HepG2 (cell line): Measurements from ENCODE around the gene SARS2. TPM values are rescaled to one million over a fixed set of nuclear protein-coding genes. Genes with fewer than 3 reads are reported as not detected.

ENCODE experiments used
- BRF2 ChIP-seq: sonication (generic); formaldehyde crosslinking; IDR thresholded peaks from 2 replicates; pipeline ENCODE4 v1.8.1; 2022; ENCODE audit warnings: mild to moderate bottlenecking, missing genetic modification reagents
- RERE ChIP-seq: IDR thresholded peaks from 2 replicates; pipeline ENCODE4 v1.6.1; 2016; ENCODE audit warnings: low read depth, missing genetic modification reagents, missing compliant biosample characterization
- SMAD3 ChIP-seq: sonication (generic); formaldehyde crosslinking; IDR thresholded peaks from 2 replicates; pipeline ENCODE4 v1.4.0; 2020; ENCODE audit warnings: missing genetic modification reagents
- ZFP82 ChIP-seq: sonication (generic); formaldehyde crosslinking; IDR thresholded peaks from 2 replicates; pipeline ENCODE4 v1.5.1; 2020; ENCODE audit warnings: mild to moderate bottlenecking, missing genetic modification reagents, borderline replicate concordance
- ZFX ChIP-seq: sonication (generic); formaldehyde crosslinking; IDR thresholded peaks from 2 replicates; pipeline ENCODE4 v1.4.0; 2020; ENCODE audit warnings: mild to moderate bottlenecking, low read depth, missing genetic modification reagents, moderate library complexity
- ZNF615 ChIP-seq: sonication (generic); formaldehyde crosslinking; IDR thresholded peaks from 2 replicates; pipeline ENCODE4 v1.5.0; 2020; ENCODE audit warnings: mild to moderate bottlenecking, missing genetic modification reagents, borderline replicate concordance
- ZNF687 ChIP-seq: sonication (generic); formaldehyde crosslinking; IDR thresholded peaks from 2 replicates; pipeline ENCODE4 v1.5.1; 2020; ENCODE audit warnings: mild to moderate bottlenecking, missing genetic modification reagents, moderate library complexity
- polyA plus RNA-seq, 8 experiments: library from polyadenylated mRNA; depleted of rRNA in 3 of 8; stranded (reverse) in 7 of 8; unstranded in 1 of 8; fragments of >200 nt; fragmentation: Illumina TruSeq in 4 of 8; extraction: Trizol in 4 of 8; gene quantifications; 2 replicates each; pipeline versions ENCODE4 v1.2.1 to v1.2.3, GENCODE V29; 2011 to 2016; ENCODE audit warnings: low read depth in 4 of 8, missing spikeins in 1 of 8, mixed read lengths in 1 of 8; ENCODE audit not compliant: insufficient read depth in 1 of 8
- total RNA-seq, 5 experiments: library from RNA; depleted of rRNA; stranded (reverse); fragments of >200 nt; fragmentation: Illumina TruSeq; extraction: Trizol; gene quantifications; 2 replicates each; pipeline ENCODE4 v1.2.3, GENCODE V29; 2016; ENCODE audit warnings: low read depth in 1 of 5
- TF ChIP-seq, protein P1 (sequence below): IDR thresholded peaks from 2 replicates; pipeline ENCODE4 v1.6.1; 2018; ENCODE audit warnings: missing genetic modification reagents
- TF ChIP-seq, protein P2 (sequence below): sonication (generic); formaldehyde crosslinking; IDR thresholded peaks from 2 replicates; pipeline ENCODE4 v1.4.0; 2020; ENCODE audit warnings: mild to moderate bottlenecking, missing genetic modification reagents
- TF ChIP-seq, protein P3 (sequence below): sonication (generic); formaldehyde crosslinking; IDR thresholded peaks from 2 replicates; pipeline ENCODE4 v1.8.1; 2022; ENCODE audit warnings: low read depth, mild to moderate bottlenecking, missing genetic modification reagents

The SARS2 gene
- total and polyA plus RNA-seq, 2 of the 13 experiments (the other 11 are each of a cell fraction or from before 2014, with no cell fraction given), result 40.0 to 48.6 TPM

DNA sequence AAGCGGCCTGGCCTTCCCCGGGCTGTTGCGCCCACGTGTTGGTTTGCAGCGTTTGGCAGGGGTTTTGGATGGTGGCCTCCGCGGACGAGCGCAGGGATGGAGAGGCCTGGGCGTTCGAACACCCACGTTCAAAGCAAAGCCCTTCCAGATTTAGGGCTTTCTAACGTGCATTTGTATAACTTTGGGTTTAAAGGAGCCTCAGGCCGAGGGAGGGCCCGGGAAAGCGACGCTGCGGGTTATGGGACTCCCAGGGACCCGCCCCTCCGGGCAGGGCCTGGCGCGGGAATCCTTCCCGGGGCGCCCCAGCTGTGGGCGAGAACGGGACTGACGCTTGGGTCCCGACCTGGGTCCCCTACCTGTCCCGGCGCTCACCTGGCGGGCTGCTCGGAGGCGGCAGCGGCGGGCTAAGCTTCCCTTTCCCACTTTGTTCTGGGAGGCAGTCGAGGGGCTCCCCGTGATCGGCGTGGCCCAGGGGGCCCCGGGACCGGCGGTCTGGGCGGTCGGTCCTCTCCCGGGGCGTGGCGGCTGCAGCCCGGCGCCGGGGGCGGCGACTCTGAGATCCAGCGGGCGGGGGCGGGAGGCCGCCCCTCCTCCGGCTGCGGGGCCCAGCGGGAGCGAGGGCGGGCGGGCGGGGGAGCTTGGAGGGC lies 44.8 kb upstream of the SARS2 start, which contains the start of gene FBXO17 (continued):
- TF ChIP-seq ZNF615 (CRISPR knock-in tag) (no peak), ZNF687 (CRISPR knock-in tag) (peak; percentile 94), ZFP82 (no peak), RERE (CRISPR knock-in tag) (no peak), SMAD3 (no peak; the same call in 1 of the 2 replicates), ZFX (CRISPR knock-in tag) (peak; percentile 79), BRF2 (CRISPR knock-in tag) (peak; percentile 23; the same call in 1 of the 2 replicates)
- TF ChIP-seq, protein P1, sequence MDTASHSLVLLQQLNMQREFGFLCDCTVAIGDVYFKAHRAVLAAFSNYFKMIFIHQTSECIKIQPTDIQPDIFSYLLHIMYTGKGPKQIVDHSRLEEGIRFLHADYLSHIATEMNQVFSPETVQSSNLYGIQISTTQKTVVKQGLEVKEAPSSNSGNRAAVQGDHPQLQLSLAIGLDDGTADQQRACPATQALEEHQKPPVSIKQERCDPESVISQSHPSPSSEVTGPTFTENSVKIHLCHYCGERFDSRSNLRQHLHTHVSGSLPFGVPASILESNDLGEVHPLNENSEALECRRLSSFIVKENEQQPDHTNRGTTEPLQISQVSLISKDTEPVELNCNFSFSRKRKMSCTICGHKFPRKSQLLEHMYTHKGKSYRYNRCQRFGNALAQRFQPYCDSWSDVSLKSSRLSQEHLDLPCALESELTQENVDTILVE, result no peak
- TF ChIP-seq, protein P2, sequence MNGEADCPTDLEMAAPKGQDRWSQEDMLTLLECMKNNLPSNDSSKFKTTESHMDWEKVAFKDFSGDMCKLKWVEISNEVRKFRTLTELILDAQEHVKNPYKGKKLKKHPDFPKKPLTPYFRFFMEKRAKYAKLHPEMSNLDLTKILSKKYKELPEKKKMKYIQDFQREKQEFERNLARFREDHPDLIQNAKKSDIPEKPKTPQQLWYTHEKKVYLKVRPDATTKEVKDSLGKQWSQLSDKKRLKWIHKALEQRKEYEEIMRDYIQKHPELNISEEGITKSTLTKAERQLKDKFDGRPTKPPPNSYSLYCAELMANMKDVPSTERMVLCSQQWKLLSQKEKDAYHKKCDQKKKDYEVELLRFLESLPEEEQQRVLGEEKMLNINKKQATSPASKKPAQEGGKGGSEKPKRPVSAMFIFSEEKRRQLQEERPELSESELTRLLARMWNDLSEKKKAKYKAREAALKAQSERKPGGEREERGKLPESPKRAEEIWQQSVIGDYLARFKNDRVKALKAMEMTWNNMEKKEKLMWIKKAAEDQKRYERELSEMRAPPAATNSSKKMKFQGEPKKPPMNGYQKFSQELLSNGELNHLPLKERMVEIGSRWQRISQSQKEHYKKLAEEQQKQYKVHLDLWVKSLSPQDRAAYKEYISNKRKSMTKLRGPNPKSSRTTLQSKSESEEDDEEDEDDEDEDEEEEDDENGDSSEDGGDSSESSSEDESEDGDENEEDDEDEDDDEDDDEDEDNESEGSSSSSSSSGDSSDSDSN (CRISPR knock-in tag), result peak; percentile 76; the same call in 1 of the 2 replicates
- TF ChIP-seq, protein P3, sequence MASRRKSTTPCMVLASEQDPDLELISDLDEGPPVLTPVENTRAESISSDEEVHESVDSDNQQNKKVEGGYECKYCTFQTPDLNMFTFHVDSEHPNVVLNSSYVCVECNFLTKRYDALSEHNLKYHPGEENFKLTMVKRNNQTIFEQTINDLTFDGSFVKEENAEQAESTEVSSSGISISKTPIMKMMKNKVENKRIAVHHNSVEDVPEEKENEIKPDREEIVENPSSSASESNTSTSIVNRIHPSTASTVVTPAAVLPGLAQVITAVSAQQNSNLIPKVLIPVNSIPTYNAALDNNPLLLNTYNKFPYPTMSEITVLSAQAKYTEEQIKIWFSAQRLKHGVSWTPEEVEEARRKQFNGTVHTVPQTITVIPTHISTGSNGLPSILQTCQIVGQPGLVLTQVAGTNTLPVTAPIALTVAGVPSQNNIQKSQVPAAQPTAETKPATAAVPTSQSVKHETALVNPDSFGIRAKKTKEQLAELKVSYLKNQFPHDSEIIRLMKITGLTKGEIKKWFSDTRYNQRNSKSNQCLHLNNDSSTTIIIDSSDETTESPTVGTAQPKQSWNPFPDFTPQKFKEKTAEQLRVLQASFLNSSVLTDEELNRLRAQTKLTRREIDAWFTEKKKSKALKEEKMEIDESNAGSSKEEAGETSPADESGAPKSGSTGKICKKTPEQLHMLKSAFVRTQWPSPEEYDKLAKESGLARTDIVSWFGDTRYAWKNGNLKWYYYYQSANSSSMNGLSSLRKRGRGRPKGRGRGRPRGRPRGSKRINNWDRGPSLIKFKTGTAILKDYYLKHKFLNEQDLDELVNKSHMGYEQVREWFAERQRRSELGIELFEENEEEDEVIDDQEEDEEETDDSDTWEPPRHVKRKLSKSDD (CRISPR knock-in tag), result no peak
